Vagina (tissue), 2 donors: ENCODE results near the gene ELMO1.

Source experiments
- CTCF ChIP-seq, 3 experiments: fragments of 450-650 bp in 2 of 3; fragments of 200-600 bp in 1 of 3; sonication (generic) in 1 of 3; IDR thresholded peaks; one replicate each; pipeline ENCODE4 v1.5.1; 2017 to 2019; ENCODE audit warnings: antibody characterized with exemption in 3 of 3, mild to moderate bottlenecking in 2 of 3, moderate library complexity in 2 of 3
- POLR2A ChIP-seq, 2 donors: fragments of 450-650 bp; IDR thresholded peaks; one replicate each; pipeline ENCODE4 v1.6.1; 2017; ENCODE audit warnings: antibody characterized with exemption in 2 of 2, mild to moderate bottlenecking in 2 of 2, moderate library complexity in 2 of 2

DNA sequence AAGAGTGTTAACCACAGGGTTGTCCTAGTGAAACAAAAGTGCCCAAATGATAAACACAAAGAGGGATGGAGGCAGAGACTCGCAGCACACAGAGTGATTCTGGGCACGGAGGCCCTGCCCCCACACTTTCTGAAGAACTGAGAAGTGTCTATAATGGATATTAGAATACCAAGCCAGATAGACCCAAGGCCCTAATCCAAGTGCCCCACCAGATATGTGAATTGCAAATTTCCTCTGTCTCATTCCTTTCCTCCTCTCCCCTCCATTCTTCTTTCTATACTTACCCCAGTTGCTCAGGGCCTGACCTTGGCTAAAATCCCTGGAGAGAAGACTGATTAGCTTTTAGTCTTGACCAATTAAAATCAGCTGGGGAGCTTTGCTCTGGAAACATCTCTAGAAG is 617.6 kb downstream of the ELMO1 start:
- TF ChIP-seq CTCF (IDR thresholded peaks at IDR 0.05) = no peak
- no peak for TF ChIP-seq POLR2A (IDR thresholded peaks at IDR 0.05)
